Colonic mucosa (tissue), 4 donors: Measurements from ENCODE around the gene UCN3. TPM values are rescaled to one million over a fixed set of nuclear protein-coding genes. Genes with fewer than 3 reads are reported as not detected.
"Not testable (repeated sequence)": the region's sequence is repeated elsewhere in the genome, so short reads cannot be mapped to it uniquely, and the experiment has no call there.

Source experiments
- DNase-seq: peaks from one replicate; pipeline ENCODE4 v3.0.0-alpha.2; 2020
- H3K27ac ChIP-seq: fragments of 200-600 bp; one replicate; pipeline ENCODE4 v1.8.0; 2021
- H3K27me3 ChIP-seq: fragments of 200-600 bp; one replicate; pipeline ENCODE4 v1.8.0; 2021
- H3K36me3 ChIP-seq: fragments of 200-600 bp; one replicate; pipeline ENCODE4 v1.8.0; 2021
- H3K4me1 ChIP-seq: fragments of 200-600 bp; one replicate; pipeline ENCODE4 v1.8.0; 2021; ENCODE audit warnings: mild to moderate bottlenecking
- H3K4me3 ChIP-seq: fragments of 200-600 bp; one replicate; pipeline ENCODE4 v1.8.0; 2021
- H3K9ac ChIP-seq, 2 donors: one replicate each; pipeline ENCODE4 v1.7.0; 2013; ENCODE audit warnings: control low read depth in 2 of 2, low read depth in 2 of 2, low read length in 2 of 2
- H3K9me3 ChIP-seq: fragments of 200-600 bp; one replicate; pipeline ENCODE4 v1.8.0; 2021
- intact Hi-C: fragments of 100-400 bp; cut with DNase I; formaldehyde crosslinking; loops from one replicate; pipeline ENCODE4 v1.14.1; 2022
- total RNA-seq, 2 donors: library from RNA; stranded (reverse); fragmentation: NEBNext Ultra II Directional in 1 of 2; extraction: Animal tissue kit (Norgen Biotek cat#: 25700) in 1 of 2; gene quantifications; one replicate each; pipeline ENCODE4 v1.2.1, GENCODE V29; 2021
- TF ChIP-seq, protein P1 (sequence below): fragments of 200-600 bp; IDR thresholded peaks from one replicate; pipeline ENCODE4 v1.8.0; 2022; ENCODE audit warnings: antibody characterized with exemption, mild to moderate bottlenecking
- donor health status: healthy.
- donor health status: DM: no; HTN: no; CAD: no.
- donor health status: DM: no; HTN: no; CAD: no.

The UCN3 gene
- total RNA-seq, 2 donors from 2014 or later = 4.0 TPM

DNA sequence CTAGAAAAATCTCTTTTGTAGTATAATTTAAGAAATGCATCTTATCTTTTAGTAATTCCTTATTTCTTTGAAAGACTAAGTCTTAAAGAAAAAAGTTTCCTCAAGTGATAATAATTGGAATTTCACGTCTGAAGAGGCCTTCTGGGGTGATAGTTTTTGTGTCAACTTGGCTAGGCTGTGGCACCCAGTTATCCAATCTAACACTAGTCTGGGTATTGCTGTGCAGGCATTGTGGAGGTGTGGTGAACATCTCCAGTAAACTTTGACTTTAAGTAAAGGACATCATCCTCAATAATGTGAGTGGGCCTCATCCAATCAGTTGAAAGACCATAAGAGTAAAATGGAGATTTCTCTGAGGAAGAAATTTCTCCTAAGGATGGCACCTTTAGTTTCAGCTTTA, 42.2 kb downstream of the UCN3 start:
- no peaks in the 10 kb centered on the region for H3K36me3 ChIP-seq

DNA sequence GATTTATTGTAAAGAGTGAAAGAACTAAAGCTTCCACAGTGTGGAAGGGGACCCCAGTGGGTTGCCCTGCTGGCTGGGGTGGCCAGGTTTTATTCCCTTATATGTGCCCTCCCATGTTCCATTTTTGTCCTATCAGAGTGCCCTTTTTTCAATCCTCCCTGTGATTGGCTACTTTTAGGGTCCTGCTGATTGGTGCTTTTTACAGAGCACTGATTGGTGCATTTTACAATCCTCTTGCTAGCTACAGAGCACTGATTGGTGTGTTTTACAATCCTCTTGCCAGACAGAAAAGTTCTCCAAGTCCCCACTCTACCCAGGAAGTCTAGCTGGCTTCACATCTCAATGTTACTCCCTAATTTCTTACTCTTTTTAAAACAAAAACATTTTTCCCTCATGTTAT, 46.0 kb downstream of the UCN3 start:
- intact Hi-C loops, DNase-seq, H3K27me3 ChIP-seq, H3K9me3 ChIP-seq, H3K4me3 ChIP-seq, H3K4me1 ChIP-seq, H3K36me3 ChIP-seq, H3K9ac ChIP-seq, H3K27ac ChIP-seq: not testable (repeated sequence)

More for the DNA sequence above, 42.2 kb downstream of the UCN3 start:
- Histone ChIP-seq H3K27ac (no peak overlapping the region), H3K4me1 (no peaks in the 10 kb centered on the region), H3K9me3 (no peaks in the 10 kb centered on the region), H3K27me3 (no peaks in the 10 kb centered on the region), H3K9ac (no peak overlapping the region), H3K4me3 (no peak overlapping the region)
- TF ChIP-seq, protein P1, sequence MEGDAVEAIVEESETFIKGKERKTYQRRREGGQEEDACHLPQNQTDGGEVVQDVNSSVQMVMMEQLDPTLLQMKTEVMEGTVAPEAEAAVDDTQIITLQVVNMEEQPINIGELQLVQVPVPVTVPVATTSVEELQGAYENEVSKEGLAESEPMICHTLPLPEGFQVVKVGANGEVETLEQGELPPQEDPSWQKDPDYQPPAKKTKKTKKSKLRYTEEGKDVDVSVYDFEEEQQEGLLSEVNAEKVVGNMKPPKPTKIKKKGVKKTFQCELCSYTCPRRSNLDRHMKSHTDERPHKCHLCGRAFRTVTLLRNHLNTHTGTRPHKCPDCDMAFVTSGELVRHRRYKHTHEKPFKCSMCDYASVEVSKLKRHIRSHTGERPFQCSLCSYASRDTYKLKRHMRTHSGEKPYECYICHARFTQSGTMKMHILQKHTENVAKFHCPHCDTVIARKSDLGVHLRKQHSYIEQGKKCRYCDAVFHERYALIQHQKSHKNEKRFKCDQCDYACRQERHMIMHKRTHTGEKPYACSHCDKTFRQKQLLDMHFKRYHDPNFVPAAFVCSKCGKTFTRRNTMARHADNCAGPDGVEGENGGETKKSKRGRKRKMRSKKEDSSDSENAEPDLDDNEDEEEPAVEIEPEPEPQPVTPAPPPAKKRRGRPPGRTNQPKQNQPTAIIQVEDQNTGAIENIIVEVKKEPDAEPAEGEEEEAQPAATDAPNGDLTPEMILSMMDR = no peak
- DNase-seq = no peak
- intact Hi-C loops = no loop called here

DNA sequence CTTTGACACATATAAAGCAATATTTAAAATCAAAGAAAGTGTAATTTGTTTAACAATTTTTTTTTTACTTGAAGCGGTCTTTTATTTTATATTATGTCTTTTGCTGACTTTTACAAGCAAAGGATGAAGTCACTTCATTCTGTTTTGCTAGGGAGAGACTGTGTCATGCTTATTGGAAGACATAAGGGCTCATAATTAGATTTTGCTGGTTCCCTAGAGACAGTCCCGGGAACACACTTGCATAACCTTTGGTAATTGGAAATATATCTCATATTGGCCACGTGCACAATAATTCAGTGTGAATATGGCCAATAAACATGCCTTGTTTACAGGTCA, 47.1 kb downstream of the UCN3 start:
- no peaks in the 10 kb centered on the region for H3K4me1 ChIP-seq
- no peak for DNase-seq
- H3K9me3 ChIP-seq = no peaks in the 10 kb centered on the region
- H3K36me3 ChIP-seq = no peaks in the 10 kb centered on the region
- intact Hi-C loops = no loop called here
- peak overlapping the region in 1 of 2 donors; percentile 32 for H3K9ac ChIP-seq
- no peak overlapping the region for H3K27ac ChIP-seq
- TF ChIP-seq, protein P1 = no peak
- H3K27me3 ChIP-seq = no peaks in the 10 kb centered on the region
- peak overlapping the region; percentile 79 for H3K4me3 ChIP-seq

DNA sequence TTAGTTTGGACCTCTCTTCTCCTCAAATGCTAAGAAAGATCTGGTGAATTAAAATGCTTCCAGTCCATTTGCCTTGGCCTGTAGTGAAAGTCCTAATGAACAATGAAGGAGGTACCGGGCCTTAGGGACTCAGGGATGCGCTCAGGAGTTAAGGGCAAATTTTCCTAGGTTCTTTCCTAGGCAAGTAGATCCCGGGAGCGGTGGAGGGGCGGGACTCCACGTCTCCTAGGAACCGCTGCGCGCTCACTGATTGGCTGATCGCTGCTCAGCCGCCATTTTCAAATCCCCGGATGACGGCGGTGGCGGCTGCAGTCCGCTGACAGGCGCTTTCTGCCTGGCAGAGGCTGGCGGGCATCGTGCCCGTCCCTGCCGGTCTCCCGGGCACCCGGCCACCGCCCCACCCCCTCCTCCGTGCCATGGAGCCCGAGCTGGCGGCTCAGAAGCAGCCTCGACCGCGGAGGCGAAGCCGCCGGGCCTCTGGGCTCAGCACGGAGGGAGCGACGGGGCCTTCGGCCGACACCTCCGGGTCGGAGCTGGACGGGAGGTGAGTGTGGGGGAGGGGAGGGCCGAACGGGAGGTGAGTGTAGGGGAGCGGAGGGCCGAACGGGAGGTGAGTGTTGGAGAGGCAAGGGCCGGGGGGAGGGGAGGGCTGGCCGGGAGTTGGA, 47.6 kb downstream of the UCN3 start, which contains the start of gene NET1:
NET1 (plus strand) TSS at position 281 of the 665 bp plus-strand sequence; CDS start at position 417, 136 bp downstream.
- H3K9me3 ChIP-seq = no peaks in the 10 kb centered on the region
- no peak within 1 kb of the TSS for H3K27ac ChIP-seq
- H3K4me1 ChIP-seq = no peaks in the 10 kb centered on the region
- no peaks in the 10 kb centered on the region for H3K27me3 ChIP-seq
- H3K4me3 ChIP-seq = peak within 1 kb of the TSS; percentile 79
- intact Hi-C loops = no loop called here
- peak; percentile 91 for DNase-seq
- H3K9ac ChIP-seq = peak within 1 kb of the TSS; percentile 63 to 82
- TF ChIP-seq, protein P1 = no peak
- no peaks in the 10 kb centered on the region for H3K36me3 ChIP-seq

DNA sequence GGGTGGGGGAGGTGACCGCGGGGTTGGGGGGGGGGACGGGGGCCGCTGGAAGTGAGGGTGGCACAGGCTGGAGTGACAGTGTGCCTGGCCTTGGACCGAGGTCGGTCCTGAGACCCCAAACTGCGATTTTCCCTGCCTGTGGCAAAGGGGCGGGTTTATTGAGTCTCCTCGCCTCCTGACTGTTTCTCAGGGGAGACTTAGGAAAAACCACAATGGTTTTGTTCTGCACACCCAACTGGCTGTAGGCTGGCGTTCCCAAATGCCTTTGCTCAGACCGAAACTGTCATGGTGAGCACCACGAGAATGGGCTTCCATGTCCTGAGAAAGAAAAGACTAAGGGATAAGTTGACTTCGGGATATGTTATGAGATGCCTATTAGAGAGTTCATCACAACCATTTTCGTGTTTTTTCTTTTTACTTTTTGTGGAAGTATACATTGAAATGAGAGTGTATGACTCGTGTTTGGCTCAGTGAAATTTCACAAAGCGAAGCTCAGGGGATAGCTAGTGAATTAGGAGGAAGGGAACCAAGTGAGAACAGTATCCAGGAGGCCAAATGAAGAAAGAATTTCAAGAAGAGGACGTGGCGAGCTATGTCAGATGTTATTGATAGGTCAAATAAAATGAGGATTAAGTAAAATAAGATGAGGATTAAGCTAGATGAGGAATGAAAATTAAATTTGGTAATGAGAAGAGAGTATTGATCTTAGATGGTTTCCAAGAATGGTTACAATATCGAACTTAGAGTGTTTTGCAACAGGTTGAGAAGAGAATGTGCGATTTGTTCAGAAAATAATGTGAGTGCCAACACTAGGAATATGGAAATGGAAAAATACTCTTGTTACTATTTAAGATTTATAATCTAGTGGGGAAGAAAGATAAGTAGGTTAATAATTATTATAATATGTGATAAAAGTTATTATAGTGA, 48.5 kb downstream of the UCN3 start:
- TF ChIP-seq, protein P1 = no peak
- Histone ChIP-seq H3K4me1 (no peaks in the 10 kb centered on the region), H3K9ac (peak overlapping the region in 1 of 2 donors; percentile 63), H3K9me3 (no peaks in the 10 kb centered on the region), H3K36me3 (no peaks in the 10 kb centered on the region), H3K27ac (no peak overlapping the region), H3K4me3 (peak overlapping the region; percentile 79), H3K27me3 (no peaks in the 10 kb centered on the region)
- no peak for DNase-seq
- intact Hi-C loops = no loop called here
